ENCODE data around the gene PER1.
A peak's percentile ranks its signal among the peaks of the same experiment; 100 is the strongest.

DNA sequence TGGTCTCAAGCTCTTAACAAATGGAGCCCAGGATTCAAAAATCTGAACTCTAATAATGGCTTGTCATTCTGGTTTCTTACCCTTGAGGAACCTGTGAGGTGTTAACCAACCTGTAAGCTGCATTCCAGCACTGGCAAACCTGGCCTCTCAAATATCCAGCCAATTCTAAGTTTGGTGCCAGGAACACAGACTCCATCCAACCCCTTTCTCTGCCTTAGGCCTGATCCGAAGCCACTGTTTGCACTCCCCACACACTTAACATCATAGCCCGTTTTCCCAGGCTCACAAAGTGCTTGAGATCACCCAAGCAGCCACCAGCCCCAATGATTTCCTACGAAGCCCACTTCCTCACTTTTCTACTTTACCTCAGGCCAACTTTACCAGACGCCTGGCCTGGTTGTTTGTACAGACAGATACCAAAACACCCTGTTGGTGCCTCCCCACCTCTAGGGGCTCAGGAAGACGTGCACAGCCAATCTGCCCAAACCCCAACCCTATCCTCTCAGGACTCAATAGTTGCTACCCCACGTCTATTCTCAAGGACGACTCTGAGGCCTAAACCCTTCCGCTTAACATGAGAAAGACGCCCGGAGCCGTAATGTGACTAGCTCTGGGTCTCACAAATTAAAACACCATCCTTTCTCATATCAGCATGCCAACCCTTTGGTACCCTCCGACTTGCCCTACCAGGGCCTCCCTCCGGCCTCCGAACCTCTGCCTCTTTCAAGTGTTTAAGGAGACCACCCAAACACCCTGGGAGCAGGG is 3.2 kb upstream of the PER1 start:
- no peak for TF ChIP-seq POLR2A (IDR thresholded peaks at IDR 0.05)
- TF ChIP-seq, protein P1, sequence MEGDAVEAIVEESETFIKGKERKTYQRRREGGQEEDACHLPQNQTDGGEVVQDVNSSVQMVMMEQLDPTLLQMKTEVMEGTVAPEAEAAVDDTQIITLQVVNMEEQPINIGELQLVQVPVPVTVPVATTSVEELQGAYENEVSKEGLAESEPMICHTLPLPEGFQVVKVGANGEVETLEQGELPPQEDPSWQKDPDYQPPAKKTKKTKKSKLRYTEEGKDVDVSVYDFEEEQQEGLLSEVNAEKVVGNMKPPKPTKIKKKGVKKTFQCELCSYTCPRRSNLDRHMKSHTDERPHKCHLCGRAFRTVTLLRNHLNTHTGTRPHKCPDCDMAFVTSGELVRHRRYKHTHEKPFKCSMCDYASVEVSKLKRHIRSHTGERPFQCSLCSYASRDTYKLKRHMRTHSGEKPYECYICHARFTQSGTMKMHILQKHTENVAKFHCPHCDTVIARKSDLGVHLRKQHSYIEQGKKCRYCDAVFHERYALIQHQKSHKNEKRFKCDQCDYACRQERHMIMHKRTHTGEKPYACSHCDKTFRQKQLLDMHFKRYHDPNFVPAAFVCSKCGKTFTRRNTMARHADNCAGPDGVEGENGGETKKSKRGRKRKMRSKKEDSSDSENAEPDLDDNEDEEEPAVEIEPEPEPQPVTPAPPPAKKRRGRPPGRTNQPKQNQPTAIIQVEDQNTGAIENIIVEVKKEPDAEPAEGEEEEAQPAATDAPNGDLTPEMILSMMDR (IDR thresholded peaks at IDR 0.05): peak in 1 of 7 experiments; percentile 1

All from body of pancreas (tissue), 4 donors.